GM23338 (cell line): Measurements from ENCODE around the gene COL5A2. TPM values are rescaled to one million over a fixed set of nuclear protein-coding genes. Genes with fewer than 3 reads are reported as not detected.
A peak's percentile ranks its signal among the peaks of the same experiment; 100 is the strongest.

Experiments
- ATAC-seq: fragments of 200-7000 bp; cut with Tn5 transposase; 3 replicates; pipeline ENCODE4 v1.9.1; 2020
- DNase-seq: peaks from one replicate; pipeline ENCODE4 v3.0.0-alpha.2; 2015; ENCODE audit warnings: low spot score
- H2AFZ ChIP-seq: fragments of 200-600 bp; sonication (generic); 2 replicates; pipeline ENCODE4 v1.8.0; 2016; ENCODE audit warnings: antibody characterized with exemption, mild to moderate bottlenecking, moderate library complexity
- H3F3A ChIP-seq: fragments of 200-600 bp; sonication (generic); replicated peaks from 2 replicates; pipeline ENCODE4 v1.8.0; 2017; ENCODE audit warnings: antibody characterized with exemption, mixed run types, low read depth
- H3K27ac ChIP-seq: fragments of 200-600 bp; sonication (generic); 2 replicates; pipeline ENCODE4 v1.6.1; 2016; ENCODE audit warnings: low read depth
- H3K27me3 ChIP-seq: fragments of 200-600 bp; sonication (generic); 2 replicates; pipeline ENCODE4 v1.8.0; 2016; ENCODE audit warnings: mild to moderate bottlenecking, mixed run types, moderate library complexity; ENCODE audit not compliant: insufficient read depth
- H3K36me3 ChIP-seq: fragments of 200-600 bp; sonication (generic); 2 replicates; pipeline ENCODE4 v1.8.0; 2016; ENCODE audit warnings: mild to moderate bottlenecking; ENCODE audit not compliant: insufficient read depth
- H3K4me1 ChIP-seq: fragments of 200-600 bp; sonication (generic); 2 replicates; pipeline ENCODE4 v1.8.0; 2016; ENCODE audit warnings: mild to moderate bottlenecking, moderate library complexity; ENCODE audit not compliant: insufficient read depth
- H3K4me2 ChIP-seq: fragments of 200-600 bp; sonication (generic); 2 replicates; pipeline ENCODE4 v1.7.1; 2017; ENCODE audit warnings: mixed run types
- H3K4me3 ChIP-seq: fragments of 200-600 bp; sonication (generic); 2 replicates; pipeline ENCODE4 v1.6.1; 2016; ENCODE audit warnings: mixed run types
- H3K79me2 ChIP-seq: fragments of 200-600 bp; sonication (generic); replicated peaks from 2 replicates; pipeline ENCODE4 v1.8.0; 2017; ENCODE audit warnings: mild to moderate bottlenecking; ENCODE audit not compliant: insufficient read depth
- H3K9me2 ChIP-seq: fragments of 200-600 bp; sonication (generic); 2 replicates; pipeline ENCODE4 v1.8.0; 2017; ENCODE audit not compliant: insufficient read depth
- H4K20me1 ChIP-seq: fragments of 200-600 bp; sonication (generic); replicated peaks from 2 replicates; pipeline ENCODE4 v1.8.0; 2017; ENCODE audit warnings: mild to moderate bottlenecking; ENCODE audit not compliant: insufficient read depth
- H3K27ac Mint-ChIP-seq: 2 replicates; pipeline ENCODE4 v1.8.0; 2020; ENCODE audit warnings: inconsistent platforms, mild to moderate bottlenecking, moderate library complexity, mixed read lengths
- H3K27me3 Mint-ChIP-seq: 3 replicates; pipeline ENCODE4 v1.8.0; 2022; ENCODE audit warnings: low read depth, mild to moderate bottlenecking, moderate library complexity, mixed read lengths, inconsistent platforms; ENCODE audit not compliant: insufficient read depth, poor library complexity
- H3K36me3 Mint-ChIP-seq: 3 replicates; pipeline ENCODE4 v1.8.0; 2021; ENCODE audit warnings: low read depth, mild to moderate bottlenecking, inconsistent platforms, moderate library complexity, mixed read lengths
- H3K4me1 Mint-ChIP-seq: 3 replicates; pipeline ENCODE4 v1.8.0; 2020; ENCODE audit warnings: mild to moderate bottlenecking, inconsistent platforms, mixed read lengths
- H3K4me3 Mint-ChIP-seq: 3 replicates; pipeline ENCODE4 v1.8.0; 2021; ENCODE audit warnings: moderate library complexity, mild to moderate bottlenecking, inconsistent platforms, mixed read lengths
- H3K9me3 Mint-ChIP-seq: 3 replicates; pipeline ENCODE4 v1.8.0; 2020; ENCODE audit warnings: moderate library complexity, mild to moderate bottlenecking, inconsistent platforms, mixed read lengths
- CREB1 ChIP-seq: fragments of 250-450 bp; sonication (Bioruptor Pico); IDR thresholded peaks from 2 replicates; pipeline ENCODE4 v1.5.0; 2020; ENCODE audit warnings: low read depth, mild to moderate bottlenecking, moderate library complexity
- EZH2 ChIP-seq: fragments of 200-600 bp; sonication (generic); IDR thresholded peaks from one replicate; pipeline ENCODE4 v1.8.0; 2017; ENCODE audit warnings: antibody characterized with exemption, mild to moderate bottlenecking, low read depth; ENCODE audit not compliant: unreplicated experiment
- EZH2phosphoT487 ChIP-seq: fragments of 200-600 bp; sonication (generic); IDR thresholded peaks from one replicate; pipeline ENCODE4 v1.8.1; 2018; ENCODE audit warnings: antibody characterized with exemption; ENCODE audit not compliant: unreplicated experiment
- JUNB ChIP-seq: IDR thresholded peaks from one replicate; pipeline ENCODE4 v1.6.1; 2016; ENCODE audit warnings: antibody characterized with exemption; ENCODE audit not compliant: unreplicated experiment
- NANOG ChIP-seq: IDR thresholded peaks from 2 replicates; pipeline ENCODE4 v1.6.1; 2016; ENCODE audit warnings: antibody characterized with exemption, borderline replicate concordance
- POLR2AphosphoS5 ChIP-seq: IDR thresholded peaks from 2 replicates; pipeline ENCODE4 v1.6.1; 2016; ENCODE audit warnings: antibody characterized with exemption, low read depth
- REST ChIP-seq: IDR thresholded peaks from one replicate; pipeline ENCODE4 v1.6.1; 2018; ENCODE audit warnings: antibody characterized with exemption; ENCODE audit not compliant: unreplicated experiment
- STAT1 ChIP-seq: IDR thresholded peaks from one replicate; pipeline ENCODE4 v1.6.1; 2016; ENCODE audit warnings: antibody characterized with exemption; ENCODE audit not compliant: unreplicated experiment
- ZNF114 ChIP-seq: fragments of 250-450 bp; sonication (Bioruptor Pico); IDR thresholded peaks from 2 replicates; pipeline ENCODE4 v1.5.0; 2020; ENCODE audit warnings: mild to moderate bottlenecking, moderate library complexity
- ZNF331 ChIP-seq: fragments of 250-450 bp; sonication (Bioruptor Pico); IDR thresholded peaks from 2 replicates; pipeline ENCODE4 v1.5.0; 2020; ENCODE audit warnings: low read depth, mild to moderate bottlenecking, moderate library complexity
- ZNF462 ChIP-seq: fragments of 250-450 bp; sonication (Bioruptor Pico); IDR thresholded peaks from 2 replicates; pipeline ENCODE4 v1.5.0; 2020; ENCODE audit warnings: mild to moderate bottlenecking, moderate library complexity
- polyA plus RNA-seq: library from polyadenylated mRNA; unstranded; fragments of >200 nt; fragmentation: Nextera tagmentation; extraction: Ambion mirVana; gene quantifications from 2 replicates; pipeline ENCODE4 v1.2.1, GENCODE V29; 2016
- total RNA-seq: library from RNA; depleted of rRNA; stranded (reverse); fragments of >200 nt; shearing (Covaris generic); gene quantifications from 2 replicates; pipeline ENCODE4 v1.2.3, GENCODE V29; 2014
- TF ChIP-seq, protein P1 (sequence below): IDR thresholded peaks from 2 replicates; pipeline ENCODE4 v1.6.1; 2016; ENCODE audit warnings: antibody characterized with exemption
- TF ChIP-seq, protein P2 (sequence below), 2 experiments: fragments of 200-600 bp in 1 of 2; sonication (generic) in 1 of 2; conservative IDR thresholded peaks; 2 replicates each; pipeline versions ENCODE4 v1.5.1 to v1.6.1; 2016 to 2017; ENCODE audit warnings: antibody characterized with exemption in 2 of 2, low read depth in 2 of 2, mild to moderate bottlenecking in 2 of 2, moderate library complexity in 1 of 2

The COL5A2 gene
- total and polyA plus RNA-seq, 2 experiments from 2014 or later = 6.7 to 19.7 TPM

GRCh38 chr2:189191766-189192165, 12.2 kb upstream of the COL5A2 start:
- peaks cover 4% of the 10 kb centered on the region; the same call in 1 of the 2 replicates for H3K4me1 ChIP-seq
- no peak for TF ChIP-seq REST
- no peak for TF ChIP-seq EZH2phosphoT487
- no peak for TF ChIP-seq NANOG
- TF ChIP-seq ZNF114 (CRISPR knock-in tag) = no peak
- TF ChIP-seq, protein P1, sequence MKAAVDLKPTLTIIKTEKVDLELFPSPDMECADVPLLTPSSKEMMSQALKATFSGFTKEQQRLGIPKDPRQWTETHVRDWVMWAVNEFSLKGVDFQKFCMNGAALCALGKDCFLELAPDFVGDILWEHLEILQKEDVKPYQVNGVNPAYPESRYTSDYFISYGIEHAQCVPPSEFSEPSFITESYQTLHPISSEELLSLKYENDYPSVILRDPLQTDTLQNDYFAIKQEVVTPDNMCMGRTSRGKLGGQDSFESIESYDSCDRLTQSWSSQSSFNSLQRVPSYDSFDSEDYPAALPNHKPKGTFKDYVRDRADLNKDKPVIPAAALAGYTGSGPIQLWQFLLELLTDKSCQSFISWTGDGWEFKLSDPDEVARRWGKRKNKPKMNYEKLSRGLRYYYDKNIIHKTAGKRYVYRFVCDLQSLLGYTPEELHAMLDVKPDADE = no peak
- no peak for TF ChIP-seq STAT1
- TF ChIP-seq CREB1 (CRISPR knock-in tag) = no peak
- no peak for TF ChIP-seq EZH2
- no peak for TF ChIP-seq ZNF331
- TF ChIP-seq, protein P2, sequence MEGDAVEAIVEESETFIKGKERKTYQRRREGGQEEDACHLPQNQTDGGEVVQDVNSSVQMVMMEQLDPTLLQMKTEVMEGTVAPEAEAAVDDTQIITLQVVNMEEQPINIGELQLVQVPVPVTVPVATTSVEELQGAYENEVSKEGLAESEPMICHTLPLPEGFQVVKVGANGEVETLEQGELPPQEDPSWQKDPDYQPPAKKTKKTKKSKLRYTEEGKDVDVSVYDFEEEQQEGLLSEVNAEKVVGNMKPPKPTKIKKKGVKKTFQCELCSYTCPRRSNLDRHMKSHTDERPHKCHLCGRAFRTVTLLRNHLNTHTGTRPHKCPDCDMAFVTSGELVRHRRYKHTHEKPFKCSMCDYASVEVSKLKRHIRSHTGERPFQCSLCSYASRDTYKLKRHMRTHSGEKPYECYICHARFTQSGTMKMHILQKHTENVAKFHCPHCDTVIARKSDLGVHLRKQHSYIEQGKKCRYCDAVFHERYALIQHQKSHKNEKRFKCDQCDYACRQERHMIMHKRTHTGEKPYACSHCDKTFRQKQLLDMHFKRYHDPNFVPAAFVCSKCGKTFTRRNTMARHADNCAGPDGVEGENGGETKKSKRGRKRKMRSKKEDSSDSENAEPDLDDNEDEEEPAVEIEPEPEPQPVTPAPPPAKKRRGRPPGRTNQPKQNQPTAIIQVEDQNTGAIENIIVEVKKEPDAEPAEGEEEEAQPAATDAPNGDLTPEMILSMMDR (conservative IDR thresholded peaks at IDR 0.05; ENCODE audit: low read depth in 2 of 2) = no peak
- no peak for TF ChIP-seq ZNF462 (CRISPR knock-in tag)
- no peak for TF ChIP-seq POLR2AphosphoS5
- TF ChIP-seq JUNB = no peak
- no peak for ATAC-seq

More at GRCh38 chr2:189191766-189192165, 12.2 kb upstream of the COL5A2 start:
- peaks cover 4% of the 10 kb centered on the region; the same call in 1 of the 3 replicates for H3K36me3 Mint-ChIP-seq
- H3K9me3 Mint-ChIP-seq = peaks cover 8% of the 10 kb centered on the region
- no peak overlapping the region for H3K4me3 Mint-ChIP-seq
- Histone ChIP-seq H3K27me3 (no peaks in the 10 kb centered on the region), H3K79me2 (no peaks in the 10 kb centered on the region), H3K4me3 (no peak overlapping the region), H3K9me2 (no peaks in the 10 kb centered on the region), H3K27ac (no peak overlapping the region), H4K20me1 (no peaks in the 10 kb centered on the region), H2AFZ (no peak overlapping the region), H3K4me2 (no peak overlapping the region), H3F3A (no peaks in the 10 kb centered on the region), H3K36me3 (no peaks in the 10 kb centered on the region)
- no peak for DNase-seq
- 0 out of 2 replicates have a peak overlapping the region, but pooled peaks have one; percentile 49 for H3K27ac Mint-ChIP-seq
- H3K4me1 Mint-ChIP-seq = peaks cover 3% of the 10 kb centered on the region; the same call in 1 of the 3 replicates
- no peaks in the 10 kb centered on the region for H3K27me3 Mint-ChIP-seq
